Stomach (tissue), 4 donors: ENCODE results near the gene SLC4A11.

Source experiments
- CTCF ChIP-seq, 7 experiments: fragments of 450-650 bp in 4 of 7; fragments of 200-600 bp in 3 of 7; sonication (generic) in 3 of 7; IDR thresholded peaks; one replicate each; pipeline ENCODE4 v1.5.1; 2016 to 2019; ENCODE audit warnings: antibody characterized with exemption in 7 of 7, control low read depth in 2 of 7, mild to moderate bottlenecking in 1 of 7
- EP300 ChIP-seq: sonication (generic); formaldehyde crosslinking; IDR thresholded peaks from one replicate; pipeline ENCODE4 v1.6.1; 2017; ENCODE audit warnings: antibody characterized with exemption
- POLR2A ChIP-seq, 4 donors: fragments of 450-650 bp; IDR thresholded peaks; one replicate each; pipeline ENCODE4 v1.6.1; 2016; ENCODE audit warnings: antibody characterized with exemption in 4 of 4, control low read depth in 2 of 4, mild to moderate bottlenecking in 1 of 4, moderate library complexity in 1 of 4
- POLR2AphosphoS5 ChIP-seq, 3 donors: sonication (generic); formaldehyde crosslinking; IDR thresholded peaks; one replicate each; pipeline ENCODE4 v1.6.1; 2016; ENCODE audit warnings: antibody characterized with exemption in 3 of 3

GRCh38 chr20:3226864-3227263 lies 12.1 kb downstream of the SLC4A11 start:
- TF ChIP-seq POLR2AphosphoS5 (IDR thresholded peaks at IDR 0.05) (no peak), CTCF (IDR thresholded peaks at IDR 0.05) (no peak), POLR2A (IDR thresholded peaks at IDR 0.05) (no peak), EP300 (no peak)
